GM23338 (cell line): Measurements from ENCODE around the gene ADAMTS17. TPM values are rescaled to one million over a fixed set of nuclear protein-coding genes. Genes with fewer than 3 reads are reported as not detected.

Experiments used
- ATAC-seq: fragments of 200-7000 bp; cut with Tn5 transposase; 3 replicates; pipeline ENCODE4 v1.9.1; 2020
- DNase-seq: peaks from one replicate; pipeline ENCODE4 v3.0.0-alpha.2; 2015; ENCODE audit warnings: low spot score
- H2AFZ ChIP-seq: fragments of 200-600 bp; sonication (generic); 2 replicates; pipeline ENCODE4 v1.8.0; 2016; ENCODE audit warnings: antibody characterized with exemption, mild to moderate bottlenecking, moderate library complexity
- H3F3A ChIP-seq: fragments of 200-600 bp; sonication (generic); replicated peaks from 2 replicates; pipeline ENCODE4 v1.8.0; 2017; ENCODE audit warnings: antibody characterized with exemption, mixed run types, low read depth
- H3K27ac ChIP-seq: fragments of 200-600 bp; sonication (generic); 2 replicates; pipeline ENCODE4 v1.6.1; 2016; ENCODE audit warnings: low read depth
- H3K27me3 ChIP-seq: fragments of 200-600 bp; sonication (generic); 2 replicates; pipeline ENCODE4 v1.8.0; 2016; ENCODE audit warnings: mild to moderate bottlenecking, mixed run types, moderate library complexity; ENCODE audit not compliant: insufficient read depth
- H3K36me3 ChIP-seq: fragments of 200-600 bp; sonication (generic); 2 replicates; pipeline ENCODE4 v1.8.0; 2016; ENCODE audit warnings: mild to moderate bottlenecking; ENCODE audit not compliant: insufficient read depth
- H3K4me1 ChIP-seq: fragments of 200-600 bp; sonication (generic); 2 replicates; pipeline ENCODE4 v1.8.0; 2016; ENCODE audit warnings: mild to moderate bottlenecking, moderate library complexity; ENCODE audit not compliant: insufficient read depth
- H3K4me2 ChIP-seq: fragments of 200-600 bp; sonication (generic); 2 replicates; pipeline ENCODE4 v1.7.1; 2017; ENCODE audit warnings: mixed run types
- H3K4me3 ChIP-seq: fragments of 200-600 bp; sonication (generic); 2 replicates; pipeline ENCODE4 v1.6.1; 2016; ENCODE audit warnings: mixed run types
- H3K79me2 ChIP-seq: fragments of 200-600 bp; sonication (generic); replicated peaks from 2 replicates; pipeline ENCODE4 v1.8.0; 2017; ENCODE audit warnings: mild to moderate bottlenecking; ENCODE audit not compliant: insufficient read depth
- H3K9me2 ChIP-seq: fragments of 200-600 bp; sonication (generic); 2 replicates; pipeline ENCODE4 v1.8.0; 2017; ENCODE audit not compliant: insufficient read depth
- H4K20me1 ChIP-seq: fragments of 200-600 bp; sonication (generic); replicated peaks from 2 replicates; pipeline ENCODE4 v1.8.0; 2017; ENCODE audit warnings: mild to moderate bottlenecking; ENCODE audit not compliant: insufficient read depth
- H3K27ac Mint-ChIP-seq: 2 replicates; pipeline ENCODE4 v1.8.0; 2020; ENCODE audit warnings: inconsistent platforms, mild to moderate bottlenecking, moderate library complexity, mixed read lengths
- H3K27me3 Mint-ChIP-seq: 3 replicates; pipeline ENCODE4 v1.8.0; 2022; ENCODE audit warnings: low read depth, mild to moderate bottlenecking, moderate library complexity, mixed read lengths, inconsistent platforms; ENCODE audit not compliant: insufficient read depth, poor library complexity
- H3K36me3 Mint-ChIP-seq: 3 replicates; pipeline ENCODE4 v1.8.0; 2021; ENCODE audit warnings: low read depth, mild to moderate bottlenecking, inconsistent platforms, moderate library complexity, mixed read lengths
- H3K4me1 Mint-ChIP-seq: 3 replicates; pipeline ENCODE4 v1.8.0; 2020; ENCODE audit warnings: mild to moderate bottlenecking, inconsistent platforms, mixed read lengths
- H3K4me3 Mint-ChIP-seq: 3 replicates; pipeline ENCODE4 v1.8.0; 2021; ENCODE audit warnings: moderate library complexity, mild to moderate bottlenecking, inconsistent platforms, mixed read lengths
- H3K9me3 Mint-ChIP-seq: 3 replicates; pipeline ENCODE4 v1.8.0; 2020; ENCODE audit warnings: moderate library complexity, mild to moderate bottlenecking, inconsistent platforms, mixed read lengths
- CREB1 ChIP-seq: fragments of 250-450 bp; sonication (Bioruptor Pico); IDR thresholded peaks from 2 replicates; pipeline ENCODE4 v1.5.0; 2020; ENCODE audit warnings: low read depth, mild to moderate bottlenecking, moderate library complexity
- CTCF ChIP-seq, 2 experiments: fragments of 200-600 bp in 1 of 2; sonication (generic) in 1 of 2; conservative IDR thresholded peaks; 2 replicates each; pipeline versions ENCODE4 v1.5.1 to v1.6.1; 2016 to 2017; ENCODE audit warnings: antibody characterized with exemption in 2 of 2, low read depth in 2 of 2, mild to moderate bottlenecking in 2 of 2, moderate library complexity in 1 of 2
- EZH2phosphoT487 ChIP-seq: fragments of 200-600 bp; sonication (generic); IDR thresholded peaks from one replicate; pipeline ENCODE4 v1.8.1; 2018; ENCODE audit warnings: antibody characterized with exemption; ENCODE audit not compliant: unreplicated experiment
- POLR2AphosphoS5 ChIP-seq: IDR thresholded peaks from 2 replicates; pipeline ENCODE4 v1.6.1; 2016; ENCODE audit warnings: antibody characterized with exemption, low read depth
- REST ChIP-seq: IDR thresholded peaks from one replicate; pipeline ENCODE4 v1.6.1; 2018; ENCODE audit warnings: antibody characterized with exemption; ENCODE audit not compliant: unreplicated experiment
- STAT1 ChIP-seq: IDR thresholded peaks from one replicate; pipeline ENCODE4 v1.6.1; 2016; ENCODE audit warnings: antibody characterized with exemption; ENCODE audit not compliant: unreplicated experiment
- ZNF114 ChIP-seq: fragments of 250-450 bp; sonication (Bioruptor Pico); IDR thresholded peaks from 2 replicates; pipeline ENCODE4 v1.5.0; 2020; ENCODE audit warnings: mild to moderate bottlenecking, moderate library complexity
- ZNF331 ChIP-seq: fragments of 250-450 bp; sonication (Bioruptor Pico); IDR thresholded peaks from 2 replicates; pipeline ENCODE4 v1.5.0; 2020; ENCODE audit warnings: low read depth, mild to moderate bottlenecking, moderate library complexity
- polyA plus RNA-seq: library from polyadenylated mRNA; unstranded; fragments of >200 nt; fragmentation: Nextera tagmentation; extraction: Ambion mirVana; gene quantifications from 2 replicates; pipeline ENCODE4 v1.2.1, GENCODE V29; 2016
- total RNA-seq: library from RNA; depleted of rRNA; stranded (reverse); fragments of >200 nt; shearing (Covaris generic); gene quantifications from 2 replicates; pipeline ENCODE4 v1.2.3, GENCODE V29; 2014
- TF ChIP-seq, protein P1 (sequence below): fragments of 250-450 bp; sonication (Bioruptor Pico); IDR thresholded peaks from 2 replicates; pipeline ENCODE4 v1.5.0; 2020; ENCODE audit warnings: mild to moderate bottlenecking, moderate library complexity

ADAMTS17 gene
- total and polyA plus RNA-seq, 2 experiments from 2014 or later = 0.60 to 3.8 TPM

DNA sequence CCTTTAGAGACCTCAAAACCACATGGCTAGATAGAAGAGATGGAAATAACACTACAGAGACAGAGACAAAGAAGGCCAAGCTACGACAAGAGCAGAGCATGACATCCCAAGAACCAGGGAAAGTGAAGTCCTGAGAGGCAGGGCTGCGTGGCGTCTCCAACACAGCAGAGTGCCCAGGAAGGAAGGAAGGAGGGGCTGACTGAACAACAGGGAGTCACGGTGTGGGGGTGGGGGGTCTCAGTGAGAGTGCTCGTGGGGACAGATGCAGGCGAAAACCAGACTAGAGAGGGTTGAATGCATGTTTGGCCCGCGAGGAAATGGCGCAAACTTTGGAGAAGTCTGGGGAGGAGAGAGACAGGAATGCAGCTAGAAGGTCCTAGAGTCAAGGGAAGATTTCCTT lies 44.0 kb downstream of the ADAMTS17 start:
- peaks cover 17% of the 10 kb centered on the region for H3K9me3 Mint-ChIP-seq
- Histone ChIP-seq H3K36me3 (no peaks in the 10 kb centered on the region), H3K4me3 (no peak overlapping the region), H4K20me1 (no peaks in the 10 kb centered on the region), H3K4me1 (no peaks in the 10 kb centered on the region), H3K27ac (no peak overlapping the region), H2AFZ (no peak overlapping the region), H3K27me3 (no peaks in the 10 kb centered on the region), H3F3A (no peaks in the 10 kb centered on the region), H3K9me2 (no peaks in the 10 kb centered on the region), H3K79me2 (no peaks in the 10 kb centered on the region), H3K4me2 (no peak overlapping the region)
- ATAC-seq (no peak), DNase-seq (no peak)
- H3K27me3 Mint-ChIP-seq = peaks cover 4% of the 10 kb centered on the region
- H3K27ac Mint-ChIP-seq = no peak overlapping the region
- H3K36me3 Mint-ChIP-seq = peaks cover 6% of the 10 kb centered on the region; the same call in 2 of the 3 replicates
- H3K4me1 Mint-ChIP-seq = no peaks in the 10 kb centered on the region
- H3K4me3 Mint-ChIP-seq = no peak overlapping the region
- TF ChIP-seq EZH2phosphoT487 = no peak
- TF ChIP-seq ZNF114 (CRISPR knock-in tag) = no peak
- TF ChIP-seq REST = no peak

DNA sequence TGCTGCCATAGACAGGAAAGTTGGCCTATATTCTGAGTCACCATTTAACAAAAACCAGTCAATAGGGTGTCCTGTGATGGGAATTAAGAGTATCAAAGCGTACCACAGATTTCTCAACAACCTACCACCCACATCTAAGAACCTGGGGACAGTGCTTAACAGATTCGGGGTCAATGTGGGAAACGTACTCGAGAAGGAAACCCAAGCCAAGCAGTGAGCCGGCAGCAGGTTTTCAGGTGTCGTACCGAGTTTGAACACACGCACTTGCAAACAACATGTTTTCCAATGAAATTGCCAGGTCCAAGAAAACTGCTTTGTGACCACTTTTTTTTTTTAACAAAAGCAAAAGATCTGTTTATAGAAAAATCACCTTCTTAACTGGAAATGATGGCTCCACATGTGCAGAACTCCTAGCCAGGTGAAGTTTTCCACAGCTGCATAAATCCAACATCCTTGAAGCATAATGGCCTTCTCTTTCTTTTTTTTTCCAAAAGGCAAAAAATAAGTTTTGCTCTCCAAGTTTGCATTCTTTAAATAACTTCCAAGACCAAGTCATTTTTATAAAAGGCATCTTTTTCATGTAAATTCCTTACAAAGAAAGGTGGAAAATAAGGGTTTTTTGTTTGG lies 45.7 kb downstream of the ADAMTS17 start:
- H3K27me3 Mint-ChIP-seq = peaks cover 4% of the 10 kb centered on the region
- no peaks in the 10 kb centered on the region for H3K4me1 ChIP-seq
- H4K20me1 ChIP-seq = no peaks in the 10 kb centered on the region
- H3K36me3 Mint-ChIP-seq = peaks cover 11% of the 10 kb centered on the region; the same call in 2 of the 3 replicates
- no peaks in the 10 kb centered on the region for H3K4me1 Mint-ChIP-seq
- H3K4me3 ChIP-seq = no peak overlapping the region
- H3F3A ChIP-seq = no peaks in the 10 kb centered on the region
- no peaks in the 10 kb centered on the region for H3K27me3 ChIP-seq
- no peak for DNase-seq
- H3K4me3 Mint-ChIP-seq = no peak overlapping the region
- H3K79me2 ChIP-seq = no peaks in the 10 kb centered on the region
- no peak overlapping the region for H2AFZ ChIP-seq
- no peaks in the 10 kb centered on the region for H3K36me3 ChIP-seq
- H3K27ac ChIP-seq = no peak overlapping the region
- H3K9me2 ChIP-seq = no peaks in the 10 kb centered on the region; the same call in 1 of the 2 replicates
- H3K27ac Mint-ChIP-seq = no peak overlapping the region
- peaks cover 25% of the 10 kb centered on the region for H3K9me3 Mint-ChIP-seq
- no peak overlapping the region for H3K4me2 ChIP-seq
- ATAC-seq = no peak
- no peak for TF ChIP-seq STAT1
- TF ChIP-seq CREB1 (CRISPR knock-in tag) = no peak
- TF ChIP-seq, protein P1, sequence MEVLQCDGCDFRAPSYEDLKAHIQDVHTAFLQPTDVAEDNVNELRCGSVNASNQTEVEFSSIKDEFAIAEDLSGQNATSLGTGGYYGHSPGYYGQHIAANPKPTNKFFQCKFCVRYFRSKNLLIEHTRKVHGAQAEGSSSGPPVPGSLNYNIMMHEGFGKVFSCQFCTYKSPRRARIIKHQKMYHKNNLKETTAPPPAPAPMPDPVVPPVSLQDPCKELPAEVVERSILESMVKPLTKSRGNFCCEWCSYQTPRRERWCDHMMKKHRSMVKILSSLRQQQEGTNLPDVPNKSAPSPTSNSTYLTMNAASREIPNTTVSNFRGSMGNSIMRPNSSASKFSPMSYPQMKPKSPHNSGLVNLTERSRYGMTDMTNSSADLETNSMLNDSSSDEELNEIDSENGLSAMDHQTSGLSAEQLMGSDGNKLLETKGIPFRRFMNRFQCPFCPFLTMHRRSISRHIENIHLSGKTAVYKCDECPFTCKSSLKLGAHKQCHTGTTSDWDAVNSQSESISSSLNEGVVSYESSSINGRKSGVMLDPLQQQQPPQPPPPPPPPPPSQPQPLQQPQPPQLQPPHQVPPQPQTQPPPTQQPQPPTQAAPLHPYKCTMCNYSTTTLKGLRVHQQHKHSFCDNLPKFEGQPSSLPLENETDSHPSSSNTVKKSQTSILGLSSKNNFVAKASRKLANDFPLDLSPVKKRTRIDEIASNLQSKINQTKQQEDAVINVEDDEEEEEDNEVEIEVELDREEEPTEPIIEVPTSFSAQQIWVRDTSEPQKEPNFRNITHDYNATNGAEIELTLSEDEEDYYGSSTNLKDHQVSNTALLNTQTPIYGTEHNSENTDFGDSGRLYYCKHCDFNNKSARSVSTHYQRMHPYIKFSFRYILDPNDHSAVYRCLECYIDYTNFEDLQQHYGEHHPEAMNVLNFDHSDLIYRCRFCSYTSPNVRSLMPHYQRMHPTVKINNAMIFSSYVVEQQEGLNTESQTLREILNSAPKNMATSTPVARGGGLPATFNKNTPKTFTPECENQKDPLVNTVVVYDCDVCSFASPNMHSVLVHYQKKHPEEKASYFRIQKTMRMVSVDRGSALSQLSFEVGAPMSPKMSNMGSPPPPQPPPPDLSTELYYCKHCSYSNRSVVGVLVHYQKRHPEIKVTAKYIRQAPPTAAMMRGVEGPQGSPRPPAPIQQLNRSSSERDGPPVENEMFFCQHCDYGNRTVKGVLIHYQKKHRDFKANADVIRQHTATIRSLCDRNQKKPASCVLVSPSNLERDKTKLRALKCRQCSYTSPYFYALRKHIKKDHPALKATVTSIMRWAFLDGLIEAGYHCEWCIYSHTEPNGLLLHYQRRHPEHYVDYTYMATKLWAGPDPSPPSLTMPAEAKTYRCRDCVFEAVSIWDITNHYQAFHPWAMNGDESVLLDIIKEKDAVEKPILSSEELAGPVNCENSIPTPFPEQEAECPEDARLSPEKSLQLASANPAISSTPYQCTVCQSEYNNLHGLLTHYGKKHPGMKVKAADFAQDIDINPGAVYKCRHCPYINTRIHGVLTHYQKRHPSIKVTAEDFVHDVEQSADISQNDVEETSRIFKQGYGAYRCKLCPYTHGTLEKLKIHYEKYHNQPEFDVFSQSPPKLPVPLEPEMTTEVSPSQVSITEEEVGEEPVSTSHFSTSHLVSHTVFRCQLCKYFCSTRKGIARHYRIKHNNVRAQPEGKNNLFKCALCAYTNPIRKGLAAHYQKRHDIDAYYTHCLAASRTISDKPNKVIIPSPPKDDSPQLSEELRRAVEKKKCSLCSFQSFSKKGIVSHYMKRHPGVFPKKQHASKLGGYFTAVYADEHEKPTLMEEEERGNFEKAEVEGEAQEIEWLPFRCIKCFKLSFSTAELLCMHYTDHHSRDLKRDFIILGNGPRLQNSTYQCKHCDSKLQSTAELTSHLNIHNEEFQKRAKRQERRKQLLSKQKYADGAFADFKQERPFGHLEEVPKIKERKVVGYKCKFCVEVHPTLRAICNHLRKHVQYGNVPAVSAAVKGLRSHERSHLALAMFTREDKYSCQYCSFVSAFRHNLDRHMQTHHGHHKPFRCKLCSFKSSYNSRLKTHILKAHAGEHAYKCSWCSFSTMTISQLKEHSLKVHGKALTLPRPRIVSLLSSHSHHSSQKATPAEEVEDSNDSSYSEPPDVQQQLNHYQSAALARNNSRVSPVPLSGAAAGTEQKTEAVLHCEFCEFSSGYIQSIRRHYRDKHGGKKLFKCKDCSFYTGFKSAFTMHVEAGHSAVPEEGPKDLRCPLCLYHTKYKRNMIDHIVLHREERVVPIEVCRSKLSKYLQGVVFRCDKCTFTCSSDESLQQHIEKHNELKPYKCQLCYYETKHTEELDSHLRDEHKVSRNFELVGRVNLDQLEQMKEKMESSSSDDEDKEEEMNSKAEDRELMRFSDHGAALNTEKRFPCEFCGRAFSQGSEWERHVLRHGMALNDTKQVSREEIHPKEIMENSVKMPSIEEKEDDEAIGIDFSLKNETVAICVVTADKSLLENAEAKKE (CRISPR knock-in tag) = no peak
- TF ChIP-seq ZNF331 (CRISPR knock-in tag) = no peak
- TF ChIP-seq POLR2AphosphoS5 = no peak
- TF ChIP-seq CTCF (conservative IDR thresholded peaks at IDR 0.05; ENCODE audit: low read depth in 2 of 2) = no peak
